SJSA1 (cell line): ENCODE results near the gene WDR38. TPM values are rescaled to one million over a fixed set of nuclear protein-coding genes. Genes with fewer than 3 reads are reported as not detected.
A peak's percentile ranks its signal among the peaks of the same experiment; 100 is the strongest.

ENCODE experiments used
- DNase-seq, 2 experiments: peaks; one replicate each; pipeline ENCODE4 v3.0.0-alpha.2; 2015 to 2020; ENCODE audit warnings: low spot score in 2 of 2, low read depth in 1 of 2
- H3K27ac ChIP-seq: fragments of 250-450 bp; sonication (Bioruptor Pico); 2 replicates; pipeline ENCODE4 v1.5.1; 2020; ENCODE audit warnings: mild to moderate bottlenecking, moderate library complexity
- H3K27me3 ChIP-seq: fragments of 250-450 bp; sonication (Bioruptor Pico); replicated peaks from 2 replicates; pipeline ENCODE4 v1.5.1; 2020; ENCODE audit warnings: mild to moderate bottlenecking, moderate library complexity
- H3K36me3 ChIP-seq: fragments of 250-450 bp; sonication (Bioruptor Pico); 2 replicates; pipeline ENCODE4 v1.5.1; 2020; ENCODE audit warnings: mild to moderate bottlenecking
- H3K4me1 ChIP-seq: fragments of 250-450 bp; sonication (Bioruptor Pico); replicated peaks from 2 replicates; pipeline ENCODE4 v1.6.1; 2021; ENCODE audit warnings: mild to moderate bottlenecking
- H3K4me3 ChIP-seq: fragments of 250-450 bp; sonication (Bioruptor Pico); 2 replicates; pipeline ENCODE4 v1.5.1; 2020; ENCODE audit warnings: mild to moderate bottlenecking
- H3K9me3 ChIP-seq: fragments of 250-450 bp; sonication (Bioruptor Pico); replicated peaks from 2 replicates; pipeline ENCODE4 v1.5.1; 2020; ENCODE audit warnings: mild to moderate bottlenecking
- total RNA-seq: library from RNA; depleted of rRNA; stranded (reverse); fragments of >200 nt; shearing (Covaris generic); gene quantifications from 2 replicates; pipeline ENCODE4 v1.2.3, GENCODE V29; 2014

Gene WDR38
- total RNA-seq, 1 experiment from 2014 or later: not detected

GRCh38 chr9:124875501-124875900, 22.2 kb downstream of the WDR38 start:
- no peak overlapping the region for H3K4me3 ChIP-seq
- H3K4me1 ChIP-seq: peaks cover 6% of the 10 kb centered on the region
- no peaks in the 10 kb centered on the region for H3K27me3 ChIP-seq
- H3K9me3 ChIP-seq: no peaks in the 10 kb centered on the region
- peaks cover 94% of the 10 kb centered on the region for H3K36me3 ChIP-seq
- no peak overlapping the region for H3K27ac ChIP-seq
- no peak for DNase-seq

GRCh38 chr9:124877021-124877782, 23.9 kb downstream of the WDR38 start:
- DNase-seq: no peak
- Histone ChIP-seq H3K27me3 (no peaks in the 10 kb centered on the region), H3K9me3 (no peaks in the 10 kb centered on the region), H3K27ac (no peak overlapping the region), H3K36me3 (peaks cover 88% of the 10 kb centered on the region), H3K4me3 (no peak overlapping the region), H3K4me1 (no peaks in the 10 kb centered on the region)

- H3K27ac ChIP-seq: no peak overlapping the region
- peaks cover 80% of the 10 kb centered on the region for H3K36me3 ChIP-seq
- no peaks in the 10 kb centered on the region for H3K4me1 ChIP-seq
- H3K9me3 ChIP-seq: no peaks in the 10 kb centered on the region
- no peaks in the 10 kb centered on the region for H3K27me3 ChIP-seq
- H3K4me3 ChIP-seq: no peak overlapping the region
- no peak for DNase-seq
Observed at GRCh38 chr9:124878021-124878420, 24.8 kb downstream of the WDR38 start.

GRCh38 chr9:124878518-124878917, 25.3 kb downstream of the WDR38 start:
- no peak for DNase-seq
- no peaks in the 10 kb centered on the region for H3K4me1 ChIP-seq
- H3K27me3 ChIP-seq: no peaks in the 10 kb centered on the region
- peaks cover 75% of the 10 kb centered on the region for H3K36me3 ChIP-seq
- H3K4me3 ChIP-seq: no peak overlapping the region
- no peak overlapping the region for H3K27ac ChIP-seq
- no peaks in the 10 kb centered on the region for H3K9me3 ChIP-seq

GRCh38 chr9:124879226-124879625, 26.0 kb downstream of the WDR38 start:
- Histone ChIP-seq H3K4me1 (no peaks in the 10 kb centered on the region), H3K4me3 (no peak overlapping the region), H3K9me3 (no peaks in the 10 kb centered on the region), H3K36me3 (peaks cover 68% of the 10 kb centered on the region), H3K27me3 (no peaks in the 10 kb centered on the region), H3K27ac (no peak overlapping the region)
- DNase-seq: no peak

GRCh38 chr9:124880501-124880900, 27.2 kb downstream of the WDR38 start:
- no peak for DNase-seq
- no peak overlapping the region for H3K27ac ChIP-seq
- peaks cover 5% of the 10 kb centered on the region; the same call in 1 of the 2 replicates for H3K4me1 ChIP-seq
- no peaks in the 10 kb centered on the region for H3K27me3 ChIP-seq
- no peaks in the 10 kb centered on the region for H3K9me3 ChIP-seq
- H3K4me3 ChIP-seq: no peak overlapping the region
- peaks cover 55% of the 10 kb centered on the region for H3K36me3 ChIP-seq

- Histone ChIP-seq H3K4me3 (no peak overlapping the region), H3K4me1 (peaks cover 5% of the 10 kb centered on the region; the same call in 1 of the 2 replicates), H3K27ac (no peak overlapping the region), H3K9me3 (no peaks in the 10 kb centered on the region), H3K36me3 (peaks cover 51% of the 10 kb centered on the region), H3K27me3 (no peaks in the 10 kb centered on the region)
- DNase-seq: no peak
Observed at GRCh38 chr9:124881138-124881743, 28.0 kb downstream of the WDR38 start.

GRCh38 chr9:124882231-124882630, 29.0 kb downstream of the WDR38 start:
- DNase-seq: no peak
- Histone ChIP-seq H3K9me3 (no peaks in the 10 kb centered on the region), H3K27ac (no peak overlapping the region), H3K4me1 (peaks cover 5% of the 10 kb centered on the region; the same call in 1 of the 2 replicates), H3K27me3 (no peaks in the 10 kb centered on the region), H3K36me3 (peaks cover 42% of the 10 kb centered on the region), H3K4me3 (no peak overlapping the region)

GRCh38 chr9:124884376-124884775, 31.1 kb downstream of the WDR38 start:
- peaks cover 30% of the 10 kb centered on the region for H3K36me3 ChIP-seq
- peak in 1 of 2 experiments; percentile 25 for DNase-seq
- no peak overlapping the region for H3K27ac ChIP-seq
- H3K27me3 ChIP-seq: no peaks in the 10 kb centered on the region
- H3K9me3 ChIP-seq: no peaks in the 10 kb centered on the region
- peaks cover 5% of the 10 kb centered on the region; the same call in 1 of the 2 replicates for H3K4me1 ChIP-seq
- H3K4me3 ChIP-seq: no peak overlapping the region

- Histone ChIP-seq H3K4me3 (no peak overlapping the region), H3K4me1 (peaks cover 5% of the 10 kb centered on the region; the same call in 1 of the 2 replicates), H3K9me3 (no peaks in the 10 kb centered on the region), H3K27me3 (no peaks in the 10 kb centered on the region), H3K27ac (no peak overlapping the region), H3K36me3 (peaks cover 33% of the 10 kb centered on the region)
- DNase-seq: no peak
Observed at GRCh38 chr9:124885551-124885950, 32.3 kb downstream of the WDR38 start.

- no peaks in the 10 kb centered on the region for H3K9me3 ChIP-seq
- no peaks in the 10 kb centered on the region for H3K27me3 ChIP-seq
- no peak overlapping the region for H3K27ac ChIP-seq
- peaks cover 23% of the 10 kb centered on the region for H3K36me3 ChIP-seq
- DNase-seq: no peak
- H3K4me1 ChIP-seq: peaks cover 5% of the 10 kb centered on the region; the same call in 1 of the 2 replicates
- H3K4me3 ChIP-seq: no peak overlapping the region
Observed at GRCh38 chr9:124886461-124886860, 33.2 kb downstream of the WDR38 start.

- Histone ChIP-seq H3K27me3 (no peaks in the 10 kb centered on the region), H3K4me3 (no peak overlapping the region), H3K27ac (no peak overlapping the region), H3K4me1 (peaks cover 5% of the 10 kb centered on the region; the same call in 1 of the 2 replicates), H3K36me3 (peaks cover 22% of the 10 kb centered on the region), H3K9me3 (no peaks in the 10 kb centered on the region)
- DNase-seq: no peak
Observed at GRCh38 chr9:124886866-124887492, 33.7 kb downstream of the WDR38 start.

- Histone ChIP-seq H3K9me3 (no peaks in the 10 kb centered on the region), H3K4me1 (peaks cover 5% of the 10 kb centered on the region; the same call in 1 of the 2 replicates), H3K27me3 (no peaks in the 10 kb centered on the region), H3K36me3 (peaks cover 22% of the 10 kb centered on the region), H3K4me3 (no peak overlapping the region), H3K27ac (no peak overlapping the region)
- DNase-seq: no peak
Observed at GRCh38 chr9:124887832-124888231, 34.6 kb downstream of the WDR38 start.

GRCh38 chr9:124889006-124889405, 35.7 kb downstream of the WDR38 start:
- DNase-seq: no peak

More at GRCh38 chr9:124889006-124889405, 35.7 kb downstream of the WDR38 start:
- Histone ChIP-seq H3K36me3 (peaks cover 26% of the 10 kb centered on the region), H3K27ac (no peak overlapping the region), H3K27me3 (no peaks in the 10 kb centered on the region), H3K4me1 (peaks cover 5% of the 10 kb centered on the region; the same call in 1 of the 2 replicates), H3K9me3 (no peaks in the 10 kb centered on the region), H3K4me3 (no peak overlapping the region)
